H1 (cell line): ENCODE data around the gene NHSL2. TPM values are rescaled to one million over a fixed set of nuclear protein-coding genes. Genes with fewer than 3 reads are reported as not detected.

ENCODE experiments used
- polyA plus RNA-seq, 7 experiments: library from polyadenylated mRNA; depleted of rRNA in 3 of 7; stranded (reverse) in 5 of 7; unstranded in 2 of 7; fragments of >200 nt in 5 of 7; fragments of 200-250 nt in 2 of 7; gene quantifications; 1 replicate in 5 of 7; 2 replicates in 1 of 7; 4 replicates in 1 of 7; pipeline versions ENCODE4 v1.2.1 to v1.2.3, GENCODE V29; 2011 to 2013; ENCODE audit warnings: missing spikeins in 2 of 7, mixed read lengths in 2 of 7
- total RNA-seq: library from RNA; stranded (reverse); fragmentation: NEBNext Ultra II Directional; extraction: Animal tissue kit (Norgen Biotek cat#: 25700); gene quantifications from 2 replicates; pipeline ENCODE4 v1.2.1, GENCODE V29; 2021
- TF ChIP-seq, protein P1 (sequence below): fragments of 300-600 bp; sonication (generic); IDR thresholded peaks from 2 replicates; pipeline ENCODE4 v1.7.1; 2012; ENCODE audit warnings: low read length, moderate library complexity, mild to moderate bottlenecking, inconsistent platforms; ENCODE audit not compliant: insufficient replicate concordance

NHSL2 gene
- total and polyA plus RNA-seq, 2 of the 8 experiments (the other 6 are each of a cell fraction or from before 2014, with no cell fraction given), result 3.7 to 7.2 TPM

DNA sequence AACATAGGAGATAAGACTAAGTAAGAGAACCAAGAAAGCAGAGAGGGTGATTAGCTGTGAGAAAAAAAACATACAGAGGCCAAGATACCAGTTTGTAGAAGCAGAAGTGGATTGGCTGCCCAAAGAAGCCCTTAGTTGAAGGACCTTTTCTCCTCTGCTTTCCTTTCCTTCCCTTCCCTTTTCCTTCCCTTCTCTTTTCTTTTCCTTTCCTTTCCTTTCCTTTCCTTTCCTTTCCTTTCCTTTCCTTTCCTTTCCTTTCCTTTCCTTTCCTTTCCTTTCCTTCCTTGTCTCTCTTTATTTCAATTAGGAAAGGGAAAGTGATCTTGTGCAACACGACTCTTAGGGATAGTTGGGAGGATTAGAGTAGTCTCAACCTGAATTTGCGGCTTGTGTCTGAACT lies 128.2 kb downstream of the NHSL2 start (continued):
- TF ChIP-seq, protein P1, sequence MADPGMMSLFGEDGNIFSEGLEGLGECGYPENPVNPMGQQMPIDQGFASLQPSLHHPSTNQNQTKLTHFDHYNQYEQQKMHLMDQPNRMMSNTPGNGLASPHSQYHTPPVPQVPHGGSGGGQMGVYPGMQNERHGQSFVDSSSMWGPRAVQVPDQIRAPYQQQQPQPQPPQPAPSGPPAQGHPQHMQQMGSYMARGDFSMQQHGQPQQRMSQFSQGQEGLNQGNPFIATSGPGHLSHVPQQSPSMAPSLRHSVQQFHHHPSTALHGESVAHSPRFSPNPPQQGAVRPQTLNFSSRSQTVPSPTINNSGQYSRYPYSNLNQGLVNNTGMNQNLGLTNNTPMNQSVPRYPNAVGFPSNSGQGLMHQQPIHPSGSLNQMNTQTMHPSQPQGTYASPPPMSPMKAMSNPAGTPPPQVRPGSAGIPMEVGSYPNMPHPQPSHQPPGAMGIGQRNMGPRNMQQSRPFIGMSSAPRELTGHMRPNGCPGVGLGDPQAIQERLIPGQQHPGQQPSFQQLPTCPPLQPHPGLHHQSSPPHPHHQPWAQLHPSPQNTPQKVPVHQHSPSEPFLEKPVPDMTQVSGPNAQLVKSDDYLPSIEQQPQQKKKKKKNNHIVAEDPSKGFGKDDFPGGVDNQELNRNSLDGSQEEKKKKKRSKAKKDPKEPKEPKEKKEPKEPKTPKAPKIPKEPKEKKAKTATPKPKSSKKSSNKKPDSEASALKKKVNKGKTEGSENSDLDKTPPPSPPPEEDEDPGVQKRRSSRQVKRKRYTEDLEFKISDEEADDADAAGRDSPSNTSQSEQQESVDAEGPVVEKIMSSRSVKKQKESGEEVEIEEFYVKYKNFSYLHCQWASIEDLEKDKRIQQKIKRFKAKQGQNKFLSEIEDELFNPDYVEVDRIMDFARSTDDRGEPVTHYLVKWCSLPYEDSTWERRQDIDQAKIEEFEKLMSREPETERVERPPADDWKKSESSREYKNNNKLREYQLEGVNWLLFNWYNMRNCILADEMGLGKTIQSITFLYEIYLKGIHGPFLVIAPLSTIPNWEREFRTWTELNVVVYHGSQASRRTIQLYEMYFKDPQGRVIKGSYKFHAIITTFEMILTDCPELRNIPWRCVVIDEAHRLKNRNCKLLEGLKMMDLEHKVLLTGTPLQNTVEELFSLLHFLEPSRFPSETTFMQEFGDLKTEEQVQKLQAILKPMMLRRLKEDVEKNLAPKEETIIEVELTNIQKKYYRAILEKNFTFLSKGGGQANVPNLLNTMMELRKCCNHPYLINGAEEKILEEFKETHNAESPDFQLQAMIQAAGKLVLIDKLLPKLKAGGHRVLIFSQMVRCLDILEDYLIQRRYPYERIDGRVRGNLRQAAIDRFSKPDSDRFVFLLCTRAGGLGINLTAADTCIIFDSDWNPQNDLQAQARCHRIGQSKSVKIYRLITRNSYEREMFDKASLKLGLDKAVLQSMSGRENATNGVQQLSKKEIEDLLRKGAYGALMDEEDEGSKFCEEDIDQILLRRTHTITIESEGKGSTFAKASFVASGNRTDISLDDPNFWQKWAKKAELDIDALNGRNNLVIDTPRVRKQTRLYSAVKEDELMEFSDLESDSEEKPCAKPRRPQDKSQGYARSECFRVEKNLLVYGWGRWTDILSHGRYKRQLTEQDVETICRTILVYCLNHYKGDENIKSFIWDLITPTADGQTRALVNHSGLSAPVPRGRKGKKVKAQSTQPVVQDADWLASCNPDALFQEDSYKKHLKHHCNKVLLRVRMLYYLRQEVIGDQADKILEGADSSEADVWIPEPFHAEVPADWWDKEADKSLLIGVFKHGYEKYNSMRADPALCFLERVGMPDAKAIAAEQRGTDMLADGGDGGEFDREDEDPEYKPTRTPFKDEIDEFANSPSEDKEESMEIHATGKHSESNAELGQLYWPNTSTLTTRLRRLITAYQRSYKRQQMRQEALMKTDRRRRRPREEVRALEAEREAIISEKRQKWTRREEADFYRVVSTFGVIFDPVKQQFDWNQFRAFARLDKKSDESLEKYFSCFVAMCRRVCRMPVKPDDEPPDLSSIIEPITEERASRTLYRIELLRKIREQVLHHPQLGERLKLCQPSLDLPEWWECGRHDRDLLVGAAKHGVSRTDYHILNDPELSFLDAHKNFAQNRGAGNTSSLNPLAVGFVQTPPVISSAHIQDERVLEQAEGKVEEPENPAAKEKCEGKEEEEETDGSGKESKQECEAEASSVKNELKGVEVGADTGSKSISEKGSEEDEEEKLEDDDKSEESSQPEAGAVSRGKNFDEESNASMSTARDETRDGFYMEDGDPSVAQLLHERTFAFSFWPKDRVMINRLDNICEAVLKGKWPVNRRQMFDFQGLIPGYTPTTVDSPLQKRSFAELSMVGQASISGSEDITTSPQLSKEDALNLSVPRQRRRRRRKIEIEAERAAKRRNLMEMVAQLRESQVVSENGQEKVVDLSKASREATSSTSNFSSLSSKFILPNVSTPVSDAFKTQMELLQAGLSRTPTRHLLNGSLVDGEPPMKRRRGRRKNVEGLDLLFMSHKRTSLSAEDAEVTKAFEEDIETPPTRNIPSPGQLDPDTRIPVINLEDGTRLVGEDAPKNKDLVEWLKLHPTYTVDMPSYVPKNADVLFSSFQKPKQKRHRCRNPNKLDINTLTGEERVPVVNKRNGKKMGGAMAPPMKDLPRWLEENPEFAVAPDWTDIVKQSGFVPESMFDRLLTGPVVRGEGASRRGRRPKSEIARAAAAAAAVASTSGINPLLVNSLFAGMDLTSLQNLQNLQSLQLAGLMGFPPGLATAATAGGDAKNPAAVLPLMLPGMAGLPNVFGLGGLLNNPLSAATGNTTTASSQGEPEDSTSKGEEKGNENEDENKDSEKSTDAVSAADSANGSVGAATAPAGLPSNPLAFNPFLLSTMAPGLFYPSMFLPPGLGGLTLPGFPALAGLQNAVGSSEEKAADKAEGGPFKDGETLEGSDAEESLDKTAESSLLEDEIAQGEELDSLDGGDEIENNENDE, result no peak
